ENCODE data around the gene C14orf93.

The C14orf93 gene

DNA sequence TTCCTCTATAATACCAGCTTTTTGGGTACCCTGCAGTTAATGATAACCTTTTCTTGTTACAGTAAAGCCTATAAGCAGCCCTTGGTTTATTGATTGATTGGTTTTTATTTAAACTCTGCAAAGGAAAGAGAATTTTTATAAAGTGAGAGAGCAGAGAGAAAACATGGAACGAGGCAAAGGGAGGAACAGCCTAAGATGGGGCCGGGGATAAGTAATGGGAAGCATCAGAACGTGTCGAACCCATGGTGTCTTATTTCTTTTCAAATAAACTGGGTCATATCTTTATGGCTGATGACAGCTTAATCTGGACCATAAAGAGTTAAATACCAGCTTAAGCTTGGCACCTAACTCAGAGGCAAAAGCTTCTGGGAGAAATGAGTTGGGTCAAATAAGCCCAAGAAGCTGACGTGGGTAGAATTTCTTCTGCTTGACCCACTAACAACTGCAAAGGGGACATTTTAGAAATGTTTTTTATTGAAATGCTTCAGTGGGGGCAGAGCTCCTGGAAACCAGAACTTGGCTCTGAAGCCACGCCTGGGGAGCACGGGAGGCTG, 12.0 kb upstream of the C14orf93 start:
- TF ChIP-seq TAF1 (IDR thresholded peaks at IDR 0.05; ENCODE audit: borderline replicate concordance, insufficient read depth, low read length) (no peak), POLR2AphosphoS5 (IDR thresholded peaks at IDR 0.05; ENCODE audit: low read depth, low read length) (no peak), FOXP2 (optimal IDR thresholded peaks at IDR 0.05; ENCODE audit: borderline replicate concordance, extremely low read depth, extremely low read length, insufficient read depth) (no peak), SIN3A (IDR thresholded peaks at IDR 0.05; ENCODE audit: borderline replicate concordance, insufficient read depth, low read length) (no peak)
- TF ChIP-seq, protein P1, sequence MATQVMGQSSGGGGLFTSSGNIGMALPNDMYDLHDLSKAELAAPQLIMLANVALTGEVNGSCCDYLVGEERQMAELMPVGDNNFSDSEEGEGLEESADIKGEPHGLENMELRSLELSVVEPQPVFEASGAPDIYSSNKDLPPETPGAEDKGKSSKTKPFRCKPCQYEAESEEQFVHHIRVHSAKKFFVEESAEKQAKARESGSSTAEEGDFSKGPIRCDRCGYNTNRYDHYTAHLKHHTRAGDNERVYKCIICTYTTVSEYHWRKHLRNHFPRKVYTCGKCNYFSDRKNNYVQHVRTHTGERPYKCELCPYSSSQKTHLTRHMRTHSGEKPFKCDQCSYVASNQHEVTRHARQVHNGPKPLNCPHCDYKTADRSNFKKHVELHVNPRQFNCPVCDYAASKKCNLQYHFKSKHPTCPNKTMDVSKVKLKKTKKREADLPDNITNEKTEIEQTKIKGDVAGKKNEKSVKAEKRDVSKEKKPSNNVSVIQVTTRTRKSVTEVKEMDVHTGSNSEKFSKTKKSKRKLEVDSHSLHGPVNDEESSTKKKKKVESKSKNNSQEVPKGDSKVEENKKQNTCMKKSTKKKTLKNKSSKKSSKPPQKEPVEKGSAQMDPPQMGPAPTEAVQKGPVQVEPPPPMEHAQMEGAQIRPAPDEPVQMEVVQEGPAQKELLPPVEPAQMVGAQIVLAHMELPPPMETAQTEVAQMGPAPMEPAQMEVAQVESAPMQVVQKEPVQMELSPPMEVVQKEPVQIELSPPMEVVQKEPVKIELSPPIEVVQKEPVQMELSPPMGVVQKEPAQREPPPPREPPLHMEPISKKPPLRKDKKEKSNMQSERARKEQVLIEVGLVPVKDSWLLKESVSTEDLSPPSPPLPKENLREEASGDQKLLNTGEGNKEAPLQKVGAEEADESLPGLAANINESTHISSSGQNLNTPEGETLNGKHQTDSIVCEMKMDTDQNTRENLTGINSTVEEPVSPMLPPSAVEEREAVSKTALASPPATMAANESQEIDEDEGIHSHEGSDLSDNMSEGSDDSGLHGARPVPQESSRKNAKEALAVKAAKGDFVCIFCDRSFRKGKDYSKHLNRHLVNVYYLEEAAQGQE (IDR thresholded peaks at IDR 0.05; ENCODE audit: insufficient read depth in 1 of 2, low read depth in 2 of 2, low read length in 2 of 2) = no peak

DNA sequence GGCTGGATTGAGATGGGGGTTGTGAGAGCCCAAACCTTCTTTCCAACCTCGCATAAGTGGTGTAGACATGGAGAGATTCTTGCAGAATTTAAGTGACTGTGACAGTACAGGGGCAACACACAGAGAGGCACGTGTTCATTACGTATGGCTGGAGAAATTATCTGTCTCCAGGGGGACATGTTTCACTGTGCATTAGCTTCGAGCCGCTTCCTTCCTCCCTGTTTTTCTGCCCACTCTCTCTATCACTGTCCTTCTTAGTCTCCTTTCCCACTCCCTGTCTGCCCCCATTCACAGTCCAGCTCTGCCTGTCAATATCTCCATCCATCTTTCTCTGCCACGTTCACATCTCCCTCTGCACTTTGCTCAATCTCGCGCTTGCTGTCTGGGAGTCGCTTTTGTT, 11.5 kb upstream of the C14orf93 start:
- TF ChIP-seq, protein P1 (IDR thresholded peaks at IDR 0.05; ENCODE audit: insufficient read depth in 1 of 2, low read depth in 2 of 2, low read length in 2 of 2) = no peak
- no peak for TF ChIP-seq FOXP2 (optimal IDR thresholded peaks at IDR 0.05; ENCODE audit: borderline replicate concordance, extremely low read depth, extremely low read length, insufficient read depth)
- TF ChIP-seq POLR2AphosphoS5 (IDR thresholded peaks at IDR 0.05; ENCODE audit: low read depth, low read length) = no peak
- no peak for TF ChIP-seq SIN3A (IDR thresholded peaks at IDR 0.05; ENCODE audit: borderline replicate concordance, insufficient read depth, low read length)
- no peak for TF ChIP-seq TAF1 (IDR thresholded peaks at IDR 0.05; ENCODE audit: borderline replicate concordance, insufficient read depth, low read length)

DNA sequence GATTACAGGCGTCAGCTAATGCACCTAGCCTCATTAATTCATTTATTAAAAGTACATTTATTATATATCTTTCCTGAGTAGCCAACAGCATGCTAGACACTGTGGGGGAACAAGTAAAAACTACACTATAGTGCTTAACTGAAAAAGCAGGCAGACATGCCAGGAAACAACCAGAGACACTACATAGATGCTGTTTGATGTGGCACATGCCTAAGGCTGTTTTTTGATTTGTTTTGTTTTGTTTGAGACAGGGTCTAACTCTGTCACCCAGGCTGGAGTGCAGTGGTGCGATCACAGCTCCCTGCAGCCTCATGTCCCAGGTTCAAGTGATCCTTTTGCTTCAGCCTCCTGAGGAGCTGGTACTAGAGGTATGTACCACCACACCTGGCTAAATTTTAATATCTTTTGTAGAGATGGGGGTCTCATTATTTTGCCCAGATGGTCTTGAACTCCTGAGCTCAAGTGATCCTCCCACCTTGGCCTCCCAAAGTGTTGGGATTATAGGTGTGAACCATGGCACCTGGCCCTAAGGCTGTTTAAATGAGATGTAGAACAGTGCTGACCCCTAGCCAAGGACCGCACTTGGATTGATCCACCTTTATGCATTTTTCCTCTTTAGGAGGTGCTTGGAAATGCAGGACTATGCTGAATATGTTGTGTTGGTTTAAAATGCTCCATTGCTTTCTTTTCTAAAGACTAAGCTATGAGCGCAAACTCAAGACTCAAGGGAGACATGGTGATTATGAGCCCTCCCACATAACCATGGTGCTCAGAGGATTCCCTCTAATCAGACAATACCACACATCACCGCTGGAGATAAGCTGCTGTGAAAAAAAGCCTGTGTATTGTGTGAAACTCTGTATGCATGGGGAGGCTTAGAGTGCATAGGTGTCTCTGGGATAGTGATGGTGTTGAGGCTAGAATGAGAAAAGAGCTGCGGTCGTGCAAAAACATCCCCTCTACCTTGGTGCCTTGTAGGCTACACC, 10.5 kb upstream of the C14orf93 start:
- TF ChIP-seq, protein P1 (IDR thresholded peaks at IDR 0.05; ENCODE audit: insufficient read depth in 1 of 2, low read depth in 2 of 2, low read length in 2 of 2) = no peak
- no peak for TF ChIP-seq POLR2AphosphoS5 (IDR thresholded peaks at IDR 0.05; ENCODE audit: low read depth, low read length)
- no peak for TF ChIP-seq FOXP2 (optimal IDR thresholded peaks at IDR 0.05; ENCODE audit: borderline replicate concordance, extremely low read depth, extremely low read length, insufficient read depth)
- no peak for TF ChIP-seq TAF1 (IDR thresholded peaks at IDR 0.05; ENCODE audit: borderline replicate concordance, insufficient read depth, low read length)
- TF ChIP-seq SIN3A (IDR thresholded peaks at IDR 0.05; ENCODE audit: borderline replicate concordance, insufficient read depth, low read length) = no peak

DNA sequence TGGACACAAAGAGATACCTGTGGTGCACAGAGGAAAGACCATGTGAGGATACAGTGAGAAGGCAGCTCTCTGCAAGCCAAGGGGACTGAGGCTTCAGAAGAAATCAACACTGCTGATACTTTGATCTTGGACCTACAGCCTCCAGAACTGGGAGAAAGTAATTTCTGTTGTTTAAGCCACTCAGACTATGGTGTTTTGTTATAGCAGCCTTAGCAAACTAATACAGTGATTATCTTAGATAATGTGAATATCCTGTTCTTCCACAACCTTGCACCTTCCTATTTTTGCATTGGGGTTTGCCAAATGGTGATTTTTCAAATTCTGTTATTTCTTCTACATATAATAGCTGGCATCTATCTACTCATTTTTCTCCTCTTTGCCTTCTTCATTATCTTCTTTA, 8.2 kb upstream of the C14orf93 start:
- TF ChIP-seq, protein P1 (IDR thresholded peaks at IDR 0.05; ENCODE audit: insufficient read depth in 1 of 2, low read depth in 2 of 2, low read length in 2 of 2) = no peak
- no peak for TF ChIP-seq TAF1 (IDR thresholded peaks at IDR 0.05; ENCODE audit: borderline replicate concordance, insufficient read depth, low read length)
- no peak for TF ChIP-seq POLR2AphosphoS5 (IDR thresholded peaks at IDR 0.05; ENCODE audit: low read depth, low read length)
- TF ChIP-seq SIN3A (IDR thresholded peaks at IDR 0.05; ENCODE audit: borderline replicate concordance, insufficient read depth, low read length) = no peak
- TF ChIP-seq FOXP2 (optimal IDR thresholded peaks at IDR 0.05; ENCODE audit: borderline replicate concordance, extremely low read depth, extremely low read length, insufficient read depth) = no peak

Data from PFSK-1 (cell line).